NCI-H1092 (cell line): ENCODE data around the gene IGFN1.

Experiments
- DNase-seq: peaks from one replicate; lab custom pipeline; 2025; lab: John Stamatoyannopoulos, UW

The IGFN1 gene

GRCh38 chr1:201266774-201267173 is 76.2 kb downstream of the IGFN1 start:
- no peak for DNase-seq

- no peak for DNase-seq
Measured at GRCh38 chr1:201267481-201268229, 77.0 kb downstream of the IGFN1 start.

DNA sequence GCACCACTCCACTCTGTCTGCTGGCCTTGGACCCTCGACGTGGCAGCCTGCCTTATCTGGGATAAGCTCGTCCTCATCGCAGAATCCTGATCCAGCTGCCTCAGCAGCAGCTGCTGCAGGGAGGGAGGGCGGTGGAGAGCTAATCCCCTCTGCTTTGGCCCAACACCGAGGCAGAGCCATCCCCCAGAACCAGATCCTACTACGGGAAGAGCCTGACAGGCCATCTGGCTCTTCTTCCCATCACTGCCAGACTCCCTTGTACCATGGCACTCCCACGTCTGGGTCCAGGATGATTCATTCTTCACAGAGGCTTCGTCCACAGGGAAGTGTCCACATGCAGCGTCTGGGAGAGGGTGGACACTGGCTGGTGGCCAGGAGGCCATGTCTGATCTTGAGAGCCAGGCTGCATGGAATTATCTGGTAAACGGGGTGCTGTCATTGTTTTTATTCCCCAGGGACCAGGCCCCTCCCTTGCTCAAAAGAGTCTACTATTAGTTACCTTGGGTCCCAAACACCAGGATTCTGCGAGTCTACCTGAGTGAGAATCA is 78.1 kb downstream of the IGFN1 start:
- no peak for DNase-seq

GRCh38 chr1:201269281-201269680 is 78.7 kb downstream of the IGFN1 start:
- no peak for DNase-seq

DNA sequence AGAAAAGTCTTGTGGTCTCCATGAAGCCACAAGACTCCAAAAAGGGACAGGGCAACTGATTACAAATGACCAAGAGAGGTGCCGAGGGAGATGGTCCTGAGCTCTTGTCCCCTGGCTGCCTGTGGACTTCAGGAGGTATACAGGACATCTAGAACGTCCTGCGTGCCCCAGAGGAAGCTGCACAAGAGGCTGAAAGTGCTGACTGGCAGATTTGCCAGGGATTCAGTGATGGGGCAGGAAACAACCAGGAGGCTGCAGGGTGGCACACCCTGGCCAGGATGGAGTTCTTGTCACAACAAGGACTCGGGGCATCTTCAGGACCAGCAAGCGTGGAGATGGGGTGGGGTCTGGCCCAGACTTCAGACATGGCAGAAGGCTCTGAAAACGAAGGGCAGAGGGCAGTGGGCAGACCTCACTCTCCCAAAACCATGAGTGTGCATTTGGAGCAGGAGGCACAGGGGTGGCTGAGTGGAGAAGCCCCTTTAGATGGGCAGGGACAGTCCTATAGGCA is 79.3 kb downstream of the IGFN1 start:
- DNase-seq = no peak

GRCh38 chr1:201270616-201271390 is 80.2 kb downstream of the IGFN1 start:
- no peak for DNase-seq

GRCh38 chr1:201272799-201273198 is 82.2 kb downstream of the IGFN1 start:
- no peak for DNase-seq

DNA sequence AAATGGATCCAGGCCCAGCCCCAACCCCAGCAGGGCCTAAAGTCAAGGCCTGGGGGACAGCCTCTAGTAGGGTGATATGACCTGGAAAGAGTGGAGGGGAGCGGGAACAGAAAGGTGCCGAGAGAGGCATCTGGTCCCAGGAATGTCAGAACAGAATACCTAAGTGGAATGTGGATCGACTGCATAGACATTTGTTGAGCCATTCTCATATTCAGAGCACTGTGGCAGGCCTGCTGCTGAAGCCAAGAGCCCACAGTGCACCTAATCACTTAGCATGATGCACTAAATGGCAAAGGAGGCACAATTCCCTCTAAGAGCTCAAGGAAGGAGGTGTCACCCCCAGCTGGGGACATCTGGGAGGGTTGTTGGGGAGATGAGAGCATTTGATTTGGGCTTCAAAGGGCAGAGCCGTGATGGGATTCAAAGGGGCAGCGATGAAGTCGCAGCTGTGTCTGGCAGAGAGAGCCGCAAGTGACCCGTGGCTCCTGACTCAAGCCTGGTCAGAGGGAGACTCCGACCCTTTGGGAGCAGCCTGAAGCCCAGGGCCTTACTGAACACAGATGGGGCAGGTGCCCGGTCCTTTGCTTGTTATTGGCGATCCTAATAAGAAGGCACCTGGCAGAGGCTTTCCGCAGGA is 84.1 kb downstream of the IGFN1 start:
- DNase-seq = no peak

DNA sequence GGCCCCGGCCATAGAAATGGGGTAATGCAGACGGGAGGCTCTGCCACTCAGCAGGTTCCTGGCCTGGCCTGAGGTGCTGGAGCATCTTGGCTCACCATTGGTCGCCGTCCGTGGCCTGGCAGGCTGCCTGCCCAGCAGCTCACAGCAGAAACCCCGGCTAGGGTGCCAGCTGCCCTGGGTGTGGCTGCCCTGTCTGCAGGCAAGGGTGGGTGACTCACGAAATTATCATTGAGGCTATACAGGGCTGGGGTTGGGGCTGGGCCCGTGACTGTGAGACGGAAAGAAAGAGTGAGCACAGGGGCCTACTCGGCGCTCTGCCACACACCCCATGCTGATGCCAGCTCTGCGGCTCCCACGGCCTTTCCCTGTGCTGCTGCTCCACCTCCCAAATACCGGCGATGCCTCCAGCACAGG is 84.6 kb downstream of the IGFN1 start:
- DNase-seq = no peak

- no peak for DNase-seq
Measured at GRCh38 chr1:201276891-201277290, 86.3 kb downstream of the IGFN1 start.

DNA sequence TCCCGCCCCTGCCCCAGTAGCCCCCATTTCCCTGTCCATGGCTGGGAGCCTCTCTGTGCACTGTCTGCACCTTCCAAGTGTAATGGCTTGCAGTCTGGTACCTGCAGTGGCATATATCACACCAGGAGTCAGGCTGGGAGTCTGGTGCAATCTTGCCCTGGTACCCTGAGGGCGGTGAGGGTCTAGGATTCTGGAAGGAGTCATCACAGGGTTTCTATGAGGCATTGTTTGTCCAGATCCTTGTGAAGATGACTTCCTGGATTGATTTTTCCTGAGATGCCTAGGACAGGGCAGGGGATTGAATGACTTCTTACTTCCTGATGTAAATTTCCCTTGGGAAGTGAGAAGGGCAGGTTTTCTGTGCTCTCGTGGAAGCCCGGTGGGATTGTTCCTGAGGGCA is 86.8 kb downstream of the IGFN1 start:
- no peak for DNase-seq
